Progenitor cell of endocrine pancreas (in vitro differentiated cells): ENCODE results near the gene WDFY2. TPM values are rescaled to one million over a fixed set of nuclear protein-coding genes. Genes with fewer than 3 reads are reported as not detected.

Experiments used
- DNase-seq: peaks from one replicate; pipeline ENCODE4 v3.0.0; 2021; ENCODE audit warnings: low spot score; ENCODE audit not compliant: unreplicated experiment
- H3K27ac Mint-ChIP-seq: 2 replicates; pipeline ENCODE4 v1.8.0; 2021; ENCODE audit warnings: mild to moderate bottlenecking, moderate library complexity, mixed read lengths
- H3K27me3 Mint-ChIP-seq: 2 replicates; pipeline ENCODE4 v1.8.0; 2021; ENCODE audit warnings: mixed read lengths
- H3K36me3 Mint-ChIP-seq: 2 replicates; pipeline ENCODE4 v1.8.0; 2022; ENCODE audit warnings: mixed read lengths; ENCODE audit not compliant: insufficient read depth
- H3K4me1 Mint-ChIP-seq: 2 replicates; pipeline ENCODE4 v1.8.0; 2021; ENCODE audit warnings: low read depth, mixed read lengths
- H3K4me3 Mint-ChIP-seq: 2 replicates; pipeline ENCODE4 v1.8.0; 2021; ENCODE audit warnings: low read depth, mild to moderate bottlenecking, moderate library complexity, mixed read lengths
- H3K9me3 Mint-ChIP-seq: 2 replicates; pipeline ENCODE4 v1.8.0; 2021; ENCODE audit warnings: low read depth, mixed read lengths
- microRNA-seq: library from miRNA; unstranded; fragments of <30 nt; microRNA quantifications from one replicate; pipeline ENCODE4 v1.1.0, GENCODE V29; 2020; ENCODE audit warnings: borderline number of aligned reads; ENCODE audit not compliant: unreplicated experiment
- total RNA-seq: library from RNA; stranded (reverse); gene quantifications from 2 replicates; pipeline ENCODE4 v1.2.1, GENCODE V29; 2021
- TF ChIP-seq, protein P1 (sequence below): fragments of 200-600 bp; sonication (generic); IDR thresholded peaks from one replicate; pipeline ENCODE4 v1.5.0; 2021; ENCODE audit warnings: antibody characterized with exemption, mild to moderate bottlenecking; ENCODE audit not compliant: unreplicated experiment

WDFY2 gene
- total RNA-seq, 1 donor from 2014 or later = 17.2 TPM

DNA sequence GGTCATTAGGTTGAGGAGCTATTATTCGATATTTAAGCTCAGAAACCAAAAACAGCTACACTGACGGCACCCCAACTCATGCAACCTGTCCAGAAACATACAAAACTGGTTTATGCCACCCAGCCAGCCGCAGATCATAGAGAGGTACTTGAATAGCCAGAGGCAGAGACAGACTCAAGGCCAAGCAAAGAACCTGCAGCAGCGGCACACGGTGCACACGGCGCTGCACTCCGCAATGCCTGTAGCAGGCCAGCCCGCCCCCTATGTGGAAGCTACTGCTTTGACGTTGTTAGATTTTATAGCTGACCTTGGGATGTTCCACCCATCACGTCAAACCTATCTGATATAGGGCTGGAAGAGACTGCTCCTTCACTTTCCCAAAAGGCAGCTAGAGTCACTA lies 231.6 kb downstream of the WDFY2 start:
- DNase-seq = no peak
- Mint-ChIP-seq H3K4me3 (no peak overlapping the region), H3K9me3 (no peaks in the 10 kb centered on the region), H3K4me1 (peaks cover 4% of the 10 kb centered on the region), H3K36me3 (no peaks in the 10 kb centered on the region), H3K27me3 (peaks cover 15% of the 10 kb centered on the region), H3K27ac (no peak overlapping the region)
- TF ChIP-seq, protein P1, sequence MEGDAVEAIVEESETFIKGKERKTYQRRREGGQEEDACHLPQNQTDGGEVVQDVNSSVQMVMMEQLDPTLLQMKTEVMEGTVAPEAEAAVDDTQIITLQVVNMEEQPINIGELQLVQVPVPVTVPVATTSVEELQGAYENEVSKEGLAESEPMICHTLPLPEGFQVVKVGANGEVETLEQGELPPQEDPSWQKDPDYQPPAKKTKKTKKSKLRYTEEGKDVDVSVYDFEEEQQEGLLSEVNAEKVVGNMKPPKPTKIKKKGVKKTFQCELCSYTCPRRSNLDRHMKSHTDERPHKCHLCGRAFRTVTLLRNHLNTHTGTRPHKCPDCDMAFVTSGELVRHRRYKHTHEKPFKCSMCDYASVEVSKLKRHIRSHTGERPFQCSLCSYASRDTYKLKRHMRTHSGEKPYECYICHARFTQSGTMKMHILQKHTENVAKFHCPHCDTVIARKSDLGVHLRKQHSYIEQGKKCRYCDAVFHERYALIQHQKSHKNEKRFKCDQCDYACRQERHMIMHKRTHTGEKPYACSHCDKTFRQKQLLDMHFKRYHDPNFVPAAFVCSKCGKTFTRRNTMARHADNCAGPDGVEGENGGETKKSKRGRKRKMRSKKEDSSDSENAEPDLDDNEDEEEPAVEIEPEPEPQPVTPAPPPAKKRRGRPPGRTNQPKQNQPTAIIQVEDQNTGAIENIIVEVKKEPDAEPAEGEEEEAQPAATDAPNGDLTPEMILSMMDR = no peak

DNA sequence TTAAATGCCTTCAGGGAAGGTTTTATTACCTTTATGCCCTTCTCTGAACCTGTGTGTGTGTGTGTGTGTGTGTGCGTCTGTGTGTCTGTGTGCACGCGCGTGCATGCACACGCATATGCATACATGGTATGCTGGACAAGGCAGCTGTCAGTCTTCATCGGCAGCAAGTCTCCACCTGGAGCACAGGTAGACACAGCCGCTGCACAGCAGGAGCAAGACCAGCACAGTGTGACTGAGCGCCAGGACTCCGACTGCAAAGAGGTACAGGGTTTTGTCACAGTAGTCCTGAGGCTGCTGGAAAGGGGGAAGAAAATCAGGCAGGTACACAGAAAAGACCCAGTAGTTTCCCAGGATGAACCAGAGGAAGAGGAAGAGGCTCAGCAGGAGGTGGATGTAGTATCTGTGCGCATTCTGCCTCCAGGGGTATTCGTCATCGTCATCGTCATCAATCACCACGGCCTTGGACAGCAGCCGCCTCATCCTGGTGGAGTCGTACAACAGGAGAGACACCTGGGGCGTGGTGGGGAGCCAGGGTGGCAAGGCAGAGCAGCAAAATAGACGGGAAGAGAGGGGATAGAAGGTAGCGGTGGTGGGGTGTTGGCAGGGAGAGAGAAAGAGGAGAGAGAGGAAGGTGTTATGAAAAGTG lies 232.5 kb downstream of the WDFY2 start:
- no peaks in the 10 kb centered on the region for H3K36me3 Mint-ChIP-seq
- H3K4me3 Mint-ChIP-seq = no peak overlapping the region

More for the DNA sequence above, 232.5 kb downstream of the WDFY2 start:
- Mint-ChIP-seq H3K27me3 (peaks cover 15% of the 10 kb centered on the region), H3K9me3 (no peaks in the 10 kb centered on the region), H3K4me1 (peaks cover 4% of the 10 kb centered on the region), H3K27ac (no peak overlapping the region)
- TF ChIP-seq, protein P1 = no peak
- DNase-seq = no peak

Small RNA genes within 50 kb of the gene (microRNA-seq; reads per million reads assigned to microRNA genes)
- gene MIR4703 = not detected

Other genes with a start within 250 kb of the WDFY2 start
- not detected in 2 replicates for gene SERPINE3, start 244.8 kb upstream of the WDFY2 start, total RNA-seq
- 41.4 and 48.8 TPM in 2 replicates for gene INTS6, start 131.4 kb upstream of the WDFY2 start, total RNA-seq
- 16.2 and 19.6 TPM in 2 replicates for gene DHRS12, start 219.7 kb downstream of the WDFY2 start, total RNA-seq